Upper lobe of left lung (tissue), 4 donors: ENCODE data around the gene SPNS3.

Experiments used
- CTCF ChIP-seq, 6 experiments: fragments of 450-650 bp in 4 of 6; fragments of 200-600 bp in 2 of 6; sonication (generic) in 2 of 6; IDR thresholded peaks; one replicate each; pipeline ENCODE4 v1.5.1; 2016 to 2019; ENCODE audit warnings: antibody characterized with exemption in 6 of 6
- EP300 ChIP-seq, 4 donors: sonication (generic); formaldehyde crosslinking; IDR thresholded peaks; one replicate each; pipeline ENCODE4 v1.5.1; 2017; ENCODE audit warnings: antibody characterized with exemption in 4 of 4, control low read depth in 2 of 4
- POLR2A ChIP-seq, 4 donors: fragments of 450-650 bp; IDR thresholded peaks; one replicate each; pipeline ENCODE4 v1.5.1; 2016 to 2017; ENCODE audit warnings: antibody characterized with exemption in 4 of 4, mild to moderate bottlenecking in 2 of 4
- POLR2AphosphoS5 ChIP-seq, 2 donors: sonication (generic); formaldehyde crosslinking; IDR thresholded peaks; one replicate each; pipeline ENCODE4 v1.5.1; 2017; ENCODE audit warnings: antibody characterized with exemption in 2 of 2

DNA sequence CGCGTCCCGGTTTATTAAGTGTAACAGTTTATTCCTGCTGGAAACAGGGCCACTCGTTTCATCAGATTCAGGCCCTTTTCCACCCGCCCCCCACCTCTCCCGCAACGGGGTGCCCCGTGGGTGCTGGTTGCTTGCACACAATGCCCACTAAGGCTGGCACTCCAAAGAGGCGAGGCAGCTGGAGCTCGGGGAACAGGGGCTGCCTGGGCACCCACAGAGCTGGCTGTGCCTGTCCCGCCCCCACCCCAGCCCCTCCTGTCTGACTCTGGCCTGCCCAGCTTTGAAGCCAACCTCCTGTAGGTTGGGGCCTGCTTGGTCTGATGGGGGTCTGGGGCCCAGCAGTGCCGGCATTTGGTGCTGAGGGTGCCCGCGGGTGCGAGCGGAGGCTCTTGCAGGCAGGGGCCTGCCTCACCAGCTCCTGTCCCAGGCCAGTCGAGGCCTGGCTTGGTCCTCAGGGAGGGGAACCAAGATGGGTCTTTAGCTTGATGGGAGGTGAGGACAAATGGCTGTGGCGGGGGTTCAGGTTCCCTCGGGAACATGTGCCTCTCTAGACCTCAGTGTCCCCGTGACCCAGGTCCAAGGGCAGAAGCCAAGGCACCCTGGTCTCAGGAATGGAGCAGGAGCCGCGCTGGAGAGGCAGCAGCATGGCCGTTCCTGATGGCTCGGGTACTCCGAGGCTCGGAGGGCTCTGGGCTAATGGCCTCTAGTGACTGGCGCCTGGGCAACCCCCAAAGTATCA, 101.4 kb downstream of the SPNS3 start:
- TF ChIP-seq POLR2A (IDR thresholded peaks at IDR 0.05) (no peak), CTCF (IDR thresholded peaks at IDR 0.05) (no peak), POLR2AphosphoS5 (IDR thresholded peaks at IDR 0.05) (no peak), EP300 (IDR thresholded peaks at IDR 0.05) (no peak)
